H1 (cell line): ENCODE measurements around the gene GRIA1. TPM values are rescaled to one million over a fixed set of nuclear protein-coding genes. Genes with fewer than 3 reads are reported as not detected.

ENCODE experiments used
- CTCF ChIA-PET: fragments of 300-600 bp; sonication (Branson Sonifier 250); formaldehyde crosslinking; loops from one replicate; lab custom pipeline; 2021; ENCODE audit not compliant: partially characterized antibody; lab: Charles Lee
- POLR2A ChIA-PET: fragments of 300-600 bp; sonication (Branson Sonifier 250); formaldehyde crosslinking; loops from one replicate; lab custom pipeline; 2021; ENCODE audit warnings: inconsistent platforms; ENCODE audit not compliant: partially characterized antibody; lab: Charles Lee
- DNase-seq, 2 experiments: peaks; one replicate each; pipeline versions ENCODE4 v3.0.0 to v3.0.0-alpha.2; 2010 to 2022; ENCODE audit warnings: low spot score in 2 of 2, low read depth in 1 of 2, mixed read lengths in 1 of 2
- FAIRE-seq: peaks from 2 replicates; lab custom pipeline; 2011; peaks lifted over from hg19 to GRCh38; lab: Jason Lieb, UNC
- H2AFZ ChIP-seq: 2 replicates; pipeline ENCODE4 v1.8.1; 2012; ENCODE audit warnings: low read length, inconsistent platforms
- H2AK5ac ChIP-seq: 2 replicates; pipeline ENCODE4 v1.6.1; 2013; ENCODE audit warnings: low read depth, low read length
- H2BK120ac ChIP-seq: replicated peaks from 2 replicates; pipeline ENCODE3; 2013; ENCODE audit warnings: low read depth, low read length, inconsistent platforms
- H2BK12ac ChIP-seq: 2 replicates; pipeline ENCODE4 v1.6.1; 2013; ENCODE audit warnings: low read depth, low read length
- H2BK15ac ChIP-seq: 2 replicates; pipeline ENCODE4 v1.6.1; 2013; ENCODE audit warnings: low read length
- H2BK20ac ChIP-seq: 2 replicates; pipeline ENCODE4 v1.6.1; 2013; ENCODE audit warnings: low read length
- H2BK5ac ChIP-seq: 2 replicates; pipeline ENCODE4 v1.6.1; 2013; ENCODE audit warnings: low read depth, low read length
- H3K14ac ChIP-seq: 2 replicates; pipeline ENCODE4 v1.6.1; 2013; ENCODE audit warnings: inconsistent platforms; ENCODE audit not compliant: insufficient read length
- H3K18ac ChIP-seq: 2 replicates; pipeline ENCODE4 v1.6.1; 2013; ENCODE audit warnings: low read length; ENCODE audit errors: extremely low read depth
- H3K23ac ChIP-seq: 2 replicates; pipeline ENCODE4 v1.6.1; 2013; ENCODE audit warnings: inconsistent platforms; ENCODE audit not compliant: insufficient read length
- H3K23me2 ChIP-seq: 2 replicates; pipeline ENCODE4 v1.6.1; 2013; ENCODE audit warnings: low read depth, low read length
- H3K27ac ChIP-seq: 2 replicates; pipeline ENCODE4 v1.6.1; 2011; ENCODE audit warnings: low read depth, low read length, inconsistent platforms
- H3K27me3 ChIP-seq, 4 experiments: replicated peaks in 1 of 4; 1 replicate in 1 of 4; 2 replicates in 3 of 4; pipeline versions ENCODE4 v1.6.1 to v1.8.1; 2011 to 2013; ENCODE audit warnings: low read length in 3 of 4, mild to moderate bottlenecking in 3 of 4, inconsistent platforms in 2 of 4, mixed read lengths in 2 of 4, moderate library complexity in 1 of 4; ENCODE audit not compliant: control insufficient read depth in 3 of 4, insufficient read depth in 3 of 4; ENCODE audit errors: extremely low read depth in 1 of 4
- H3K36me3 ChIP-seq, 4 experiments: 2 replicates each; pipeline versions ENCODE4 v1.6.1 to v1.8.1; 2011 to 2013; ENCODE audit warnings: mild to moderate bottlenecking in 4 of 4, low read length in 3 of 4, moderate library complexity in 2 of 4, control low read depth in 1 of 4, inconsistent platforms in 1 of 4; ENCODE audit not compliant: insufficient read depth in 4 of 4, control insufficient read depth in 2 of 4
- H3K4ac ChIP-seq: replicated peaks from 2 replicates; pipeline ENCODE3; 2013; ENCODE audit warnings: low read length, low read depth, mixed read lengths, inconsistent platforms; ENCODE audit not compliant: insufficient read length
- H3K4me1 ChIP-seq, 4 experiments: replicated peaks in 1 of 4; 1 replicate in 1 of 4; 2 replicates in 3 of 4; pipeline versions ENCODE4 v1.6.1 to v1.8.1; 2011 to 2013; ENCODE audit warnings: low read length in 3 of 4, inconsistent platforms in 2 of 4, mixed read lengths in 1 of 4; ENCODE audit not compliant: insufficient read depth in 4 of 4, control insufficient read depth in 3 of 4
- H3K4me2 ChIP-seq, 2 experiments: 2 replicates each; pipeline versions ENCODE4 v1.6.1 to v1.8.1; 2011 to 2013; ENCODE audit warnings: low read depth in 2 of 2, low read length in 2 of 2, control low read depth in 1 of 2, inconsistent platforms in 1 of 2, mild to moderate bottlenecking in 1 of 2; ENCODE audit not compliant: insufficient read depth in 1 of 2
- H3K4me3 ChIP-seq, 4 experiments: fragments of 200-600, 300-600 bp in 1 of 4; sonication (generic), shearing (Covaris generic), sonication (Bioruptor Twin) in 1 of 4; 2 replicates each; pipeline versions ENCODE4 v1.5.1 to v1.8.1; 2011 to 2016; ENCODE audit warnings: low read length in 4 of 4, low read depth in 3 of 4, control low read depth in 2 of 4, inconsistent platforms in 2 of 4, mild to moderate bottlenecking in 2 of 4, mixed read lengths in 1 of 4, moderate library complexity in 1 of 4; ENCODE audit not compliant: insufficient read depth in 2 of 4; ENCODE audit errors: extremely low read depth in 1 of 4
- H3K56ac ChIP-seq: replicated peaks from 2 replicates; pipeline ENCODE3; 2013; ENCODE audit warnings: low read depth, mild to moderate bottlenecking, mixed read lengths, low read length, inconsistent platforms; ENCODE audit not compliant: insufficient read length
- H3K79me1 ChIP-seq: 2 replicates; pipeline ENCODE4 v1.6.1; 2013; ENCODE audit warnings: low read depth, low read length, control low read depth
- H3K79me2 ChIP-seq, 2 experiments: 2 replicates each; pipeline versions ENCODE4 v1.6.1 to v1.8.1; 2012 to 2013; ENCODE audit warnings: low read length in 2 of 2, mild to moderate bottlenecking in 2 of 2, inconsistent platforms in 1 of 2; ENCODE audit not compliant: insufficient read depth in 2 of 2, control insufficient read depth in 1 of 2
- H3K9ac ChIP-seq, 4 experiments: replicated peaks in 1 of 4; 1 replicate in 1 of 4; 2 replicates in 3 of 4; pipeline versions ENCODE4 v1.6.1 to v1.8.1; 2011 to 2013; ENCODE audit warnings: low read depth in 3 of 4, low read length in 3 of 4, control low read depth in 2 of 4, mild to moderate bottlenecking in 2 of 4, moderate library complexity in 2 of 4, inconsistent platforms in 1 of 4; ENCODE audit errors: extremely low read depth in 1 of 4
- H3K9me3 ChIP-seq, 2 experiments: 2 replicates each; pipeline versions ENCODE4 v1.6.1 to v1.8.1; 2012 to 2013; ENCODE audit warnings: mild to moderate bottlenecking in 2 of 2, moderate library complexity in 2 of 2, control low read depth in 1 of 2, inconsistent platforms in 1 of 2, low read depth in 1 of 2, low read length in 1 of 2, mixed read lengths in 1 of 2; ENCODE audit not compliant: insufficient read depth in 2 of 2
- H4K20me1 ChIP-seq, 2 experiments: replicated peaks in 1 of 2; 2 replicates each; pipeline versions ENCODE3 to v1.8.1; 2011 to 2013; ENCODE audit warnings: inconsistent platforms in 2 of 2, low read length in 2 of 2, mild to moderate bottlenecking in 1 of 2; ENCODE audit not compliant: insufficient read depth in 2 of 2, control insufficient read depth in 1 of 2
- H4K5ac ChIP-seq: 2 replicates; pipeline ENCODE4 v1.6.1; 2013; ENCODE audit warnings: low read length, low read depth, mixed read lengths, inconsistent platforms; ENCODE audit not compliant: insufficient read length
- H4K8ac ChIP-seq: 2 replicates; pipeline ENCODE4 v1.8.0; 2013; ENCODE audit warnings: mild to moderate bottlenecking, moderate library complexity, low read length, inconsistent platforms; ENCODE audit not compliant: insufficient read depth; ENCODE audit errors: extremely low read depth
- H4K91ac ChIP-seq: replicated peaks from 2 replicates; pipeline ENCODE3; 2013; ENCODE audit warnings: low read length, mixed read lengths, inconsistent platforms; ENCODE audit not compliant: insufficient read length
- HDAC6 ChIP-seq: IDR thresholded peaks from one replicate; pipeline ENCODE4 v1.7.1; 2012; ENCODE audit warnings: low read depth, mild to moderate bottlenecking, inconsistent platforms, low read length, moderate library complexity
- SAP30 ChIP-seq: fragments of 300-600 bp; sonication (generic); IDR thresholded peaks from 2 replicates; pipeline ENCODE4 v1.7.1; 2012; ENCODE audit warnings: low read length, moderate library complexity, mild to moderate bottlenecking, inconsistent platforms; ENCODE audit not compliant: insufficient read depth, insufficient replicate concordance
- TBP ChIP-seq: IDR thresholded peaks from 2 replicates; pipeline ENCODE4 v1.6.1; 2011; ENCODE audit warnings: low read depth, low read length, improper control_type of control experiment
- ZNF274 ChIP-seq: IDR thresholded peaks from 2 replicates; pipeline ENCODE4 v1.7.0; 2012; ENCODE audit warnings: low read length, borderline replicate concordance; ENCODE audit errors: extremely low read depth
- WGBS, 2 experiments: shearing (Covaris generic) in 1 of 2; methylation state at CpG; one replicate each; pipeline versions ENCODE4 v1.1.6 to v1.1.7; 2013 to 2015; ENCODE audit warnings: low lambda C conversion rate in 2 of 2, mixed read lengths in 2 of 2, inconsistent platforms in 1 of 2, low coverage in 1 of 2, missing lambda C conversion rate in 1 of 2; ENCODE audit not compliant: insufficient replicate concordance in 2 of 2, insufficient coverage in 1 of 2, insufficient read length in 1 of 2; ENCODE audit errors: extremely low coverage in 1 of 2, missing lambda C conversion rate in 1 of 2; 5-methylcytosine and 5-hydroxymethylcytosine counted together
- polyA plus RNA-seq, 7 experiments: library from polyadenylated mRNA; depleted of rRNA in 3 of 7; stranded (reverse) in 5 of 7; unstranded in 2 of 7; fragments of >200 nt in 5 of 7; fragments of 200-250 nt in 2 of 7; gene quantifications; 1 replicate in 5 of 7; 2 replicates in 1 of 7; 4 replicates in 1 of 7; pipeline versions ENCODE4 v1.2.1 to v1.2.3, GENCODE V29; 2011 to 2013; ENCODE audit warnings: missing spikeins in 2 of 7, mixed read lengths in 2 of 7
- total RNA-seq: library from RNA; stranded (reverse); fragmentation: NEBNext Ultra II Directional; extraction: Animal tissue kit (Norgen Biotek cat#: 25700); gene quantifications from 2 replicates; pipeline ENCODE4 v1.2.1, GENCODE V29; 2021

Gene GRIA1
- total and polyA plus RNA-seq, 2 of the 8 experiments (the other 6 are each of a cell fraction or from before 2014, with no cell fraction given): 0.97 to 2.5 TPM

DNA sequence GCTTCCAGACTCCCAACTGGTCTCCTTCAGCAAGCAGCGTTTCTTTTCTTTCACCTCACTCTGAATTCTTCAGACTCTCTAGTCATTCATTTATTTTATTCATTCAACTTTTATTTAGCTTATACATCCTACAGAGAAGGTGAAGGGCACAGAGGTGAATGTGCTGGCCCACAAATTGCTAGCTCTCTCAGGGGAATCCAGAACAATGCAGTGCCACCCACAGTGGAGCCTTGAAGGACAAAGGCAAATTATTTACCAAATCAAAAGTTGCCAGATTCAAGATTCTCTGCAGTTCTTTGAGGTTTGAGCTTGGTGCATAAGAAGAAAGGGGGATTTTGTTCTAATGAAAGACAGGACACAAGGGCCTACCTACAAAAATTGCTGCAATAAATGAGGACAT is 29.7 kb downstream of the GRIA1 start:
- 71% methylated on average over 1 of the region's 1 CpG; no CpG with 5 or more reads in 1 of the 2 experiments for WGBS, 2 experiments
- CTCF ChIA-PET: interaction anchor here (0.7 to 1.4 kb wide), 3 partner anchors 448 to 637 kb away, joined by 3 read pairs; no protein-coding TSS in a partner anchor
- no peak overlapping the region for H3K27ac ChIP-seq
- no peak overlapping the region for H2BK15ac ChIP-seq
- H4K91ac ChIP-seq: no peak overlapping the region
- H2BK12ac ChIP-seq: no peak overlapping the region
- H3K4ac ChIP-seq: no peak overlapping the region
- H4K20me1 ChIP-seq: no peaks in the 10 kb centered on the region
- DNase-seq (no peak), FAIRE-seq (no peak)
- no peaks in the 10 kb centered on the region for H3K79me1 ChIP-seq
- no peak overlapping the region for H3K4me3 ChIP-seq
- no peaks in the 10 kb centered on the region for H3K36me3 ChIP-seq
- H3K18ac ChIP-seq: no peak overlapping the region
- H3K9me3 ChIP-seq: no peaks in the 10 kb centered on the region
- H3K27me3 ChIP-seq: no peaks in the 10 kb centered on the region
- H2AFZ ChIP-seq: no peak overlapping the region
- H3K9ac ChIP-seq: no peak overlapping the region
- no peaks in the 10 kb centered on the region for H3K23me2 ChIP-seq
- H2BK20ac ChIP-seq: no peak overlapping the region
- H2BK5ac ChIP-seq: no peak overlapping the region
- H2AK5ac ChIP-seq: no peak overlapping the region
- no peak overlapping the region for H3K56ac ChIP-seq
- POLR2A ChIA-PET: no interaction called here
- no peak overlapping the region for H3K4me2 ChIP-seq
- no peak overlapping the region for H3K23ac ChIP-seq
- H4K8ac ChIP-seq: no peak overlapping the region
- no peaks in the 10 kb centered on the region for H3K79me2 ChIP-seq
- no peak overlapping the region for H3K14ac ChIP-seq
- no peak overlapping the region for H2BK120ac ChIP-seq
- H4K5ac ChIP-seq: no peak overlapping the region
- H3K4me1 ChIP-seq: peaks cover 9 to 15% (median 13%) of the 10 kb centered on the region in 4 experiments
- TF ChIP-seq ZNF274 (no peak), HDAC6 (no peak), SAP30 (no peak), TBP (no peak)
